GM19372 (cell line): Measurements from ENCODE around the gene SLC26A4.

Experiments used
- ATAC-seq: cut with Tn5 transposase; IDR thresholded peaks from one replicate; pipeline ENCODE4 v1.9.1; 2021; ENCODE audit warnings: mild to moderate bottlenecking, low read depth, moderate library complexity; ENCODE audit not compliant: unreplicated experiment

The SLC26A4 gene

GRCh38 chr7:107658467-107658866 is 2.2 kb upstream of the SLC26A4 start:
- ATAC-seq: no peak

DNA sequence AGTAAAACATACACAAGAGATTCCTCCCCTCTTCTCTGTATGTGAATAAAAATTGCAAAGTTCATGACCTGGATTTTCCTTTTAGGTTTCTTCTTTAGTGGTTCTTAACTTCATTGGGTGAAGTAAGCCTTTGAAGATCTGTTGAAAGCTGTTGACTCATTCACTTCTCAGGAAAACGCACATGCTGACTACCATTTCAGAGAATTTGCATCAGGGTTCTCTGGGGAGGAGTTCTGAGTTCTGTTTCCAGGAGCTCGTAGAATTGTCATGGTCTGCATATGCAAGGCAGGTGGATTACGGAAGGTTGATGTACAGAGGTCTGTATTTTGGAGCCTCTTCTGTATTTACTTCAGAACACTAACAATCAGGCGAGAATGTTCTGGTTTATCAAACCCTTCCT is 962 bp upstream of the SLC26A4 start:
- ATAC-seq: no peak

- peak; percentile 66 for ATAC-seq
These were observed 645 bp downstream of the SLC26A4 start for GRCh38 chr7:107661081-107661864.

GRCh38 chr7:107661865-107662379 is 1.3 kb downstream of the SLC26A4 start:
- no peak for ATAC-seq

DNA sequence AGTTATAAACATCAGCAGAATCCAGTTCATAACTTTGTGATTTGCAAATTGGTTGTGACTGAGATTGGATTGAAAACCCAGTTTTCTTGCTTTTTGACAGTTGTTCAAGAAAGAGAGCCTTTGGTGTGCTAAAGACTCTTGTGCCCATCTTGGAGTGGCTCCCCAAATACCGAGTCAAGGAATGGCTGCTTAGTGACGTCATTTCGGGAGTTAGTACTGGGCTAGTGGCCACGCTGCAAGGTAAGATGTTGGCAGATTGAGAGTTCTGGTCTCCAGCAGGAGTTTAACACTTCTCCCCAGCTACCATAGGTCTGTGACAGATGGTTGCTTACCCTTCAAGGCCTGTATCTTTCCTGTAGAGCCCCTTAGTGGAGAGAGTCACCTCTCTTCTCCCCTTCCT is 2.6 kb downstream of the SLC26A4 start:
- ATAC-seq: no peak

DNA sequence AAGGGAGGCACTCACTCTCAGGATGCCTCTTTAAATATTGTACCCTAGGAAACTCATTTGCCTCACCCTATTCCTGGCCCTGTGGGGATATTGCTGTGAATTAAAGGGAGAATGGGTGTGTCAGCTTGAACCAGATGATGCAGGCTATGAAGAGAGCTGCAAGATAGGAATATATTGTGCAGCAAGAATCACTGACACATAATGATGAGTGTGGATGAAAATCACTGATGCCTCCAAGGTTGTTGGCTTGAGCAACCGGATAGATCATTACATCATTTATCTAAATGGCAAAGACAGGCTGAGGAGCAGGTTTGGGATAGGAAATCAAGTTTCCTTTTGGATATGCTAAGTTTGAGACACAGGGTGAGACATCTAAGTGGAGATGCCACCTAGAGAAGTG is 6.2 kb downstream of the SLC26A4 start:
- ATAC-seq: no peak

DNA sequence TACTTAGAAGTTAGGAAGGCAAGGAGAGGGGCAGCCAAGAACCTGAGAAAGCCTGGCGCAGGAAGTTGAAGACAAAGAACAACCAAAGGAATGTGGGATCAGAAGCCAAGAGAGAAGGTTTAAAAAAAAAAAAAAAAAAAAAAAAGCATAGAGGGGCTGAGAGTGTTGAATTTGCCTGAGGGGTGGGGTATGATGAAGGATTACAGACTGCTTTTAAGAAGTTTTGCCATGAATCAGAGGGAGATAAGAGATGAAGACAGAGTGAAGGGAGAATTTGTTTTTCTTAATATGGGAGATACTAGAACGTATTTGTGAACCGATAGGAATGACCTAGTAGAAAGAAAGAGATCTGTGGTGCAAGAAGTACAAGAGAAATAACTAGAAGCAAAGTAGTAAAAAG is 6.7 kb downstream of the SLC26A4 start:
- ATAC-seq: no peak

GRCh38 chr7:107668296-107668695 is 7.7 kb downstream of the SLC26A4 start:
- ATAC-seq: no peak

DNA sequence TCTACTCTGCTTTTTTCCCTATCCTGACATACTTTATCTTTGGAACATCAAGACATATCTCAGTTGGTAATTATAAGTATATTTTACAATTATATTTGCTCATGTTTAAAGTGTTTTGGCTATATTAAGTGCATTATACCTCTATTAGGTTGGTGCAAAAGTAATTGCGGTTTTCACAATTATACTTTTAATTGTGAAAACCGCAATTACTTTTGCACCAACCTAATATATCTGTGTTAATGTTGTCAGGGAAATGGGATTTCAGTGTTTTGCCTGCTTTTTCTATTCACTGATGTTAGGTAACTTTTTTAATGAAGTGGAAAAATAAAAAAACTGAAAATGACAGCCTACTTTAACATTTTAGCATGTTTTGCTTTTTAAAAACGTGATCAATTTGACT is 11.6 kb downstream of the SLC26A4 start:
- ATAC-seq: no peak

DNA sequence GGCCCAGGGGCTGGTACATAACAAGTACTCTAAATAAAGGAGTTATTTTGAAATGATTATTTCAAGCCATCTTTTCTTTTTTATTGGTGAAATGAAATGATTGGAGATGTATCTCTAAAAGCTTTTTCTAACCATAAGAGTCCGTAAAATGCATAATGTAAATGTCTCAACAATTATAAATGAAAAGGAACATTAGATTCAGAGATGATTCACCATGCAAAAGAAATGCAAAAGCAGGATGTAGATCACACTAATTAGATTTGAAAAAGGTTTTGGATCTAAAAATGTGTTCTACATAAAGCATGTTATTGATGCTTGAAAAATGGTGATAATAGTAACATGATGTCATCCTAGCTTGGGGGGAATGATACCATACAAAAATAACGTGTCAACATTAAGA is 15.6 kb downstream of the SLC26A4 start:
- no peak for ATAC-seq

- no peak for ATAC-seq
These were observed 17.6 kb downstream of the SLC26A4 start for GRCh38 chr7:107678110-107678753.

DNA sequence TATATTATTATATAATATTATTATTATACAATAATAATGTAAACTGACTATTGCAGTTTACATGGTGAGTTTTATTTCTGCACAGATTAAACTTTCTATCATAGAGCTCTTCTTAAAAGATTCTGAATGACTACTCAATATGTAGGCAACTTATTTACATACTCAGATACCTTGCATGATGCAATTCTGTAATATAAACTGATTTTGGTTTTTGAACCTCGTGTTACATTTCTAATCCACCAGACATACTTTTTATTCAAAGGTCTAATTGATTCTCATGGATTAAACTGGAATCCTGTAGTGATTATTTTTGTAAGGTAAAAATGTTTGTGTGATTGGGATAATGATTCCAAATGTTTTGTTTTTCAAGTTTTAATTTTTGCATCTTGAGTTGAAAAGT is 19.9 kb downstream of the SLC26A4 start:
- ATAC-seq: no peak

DNA sequence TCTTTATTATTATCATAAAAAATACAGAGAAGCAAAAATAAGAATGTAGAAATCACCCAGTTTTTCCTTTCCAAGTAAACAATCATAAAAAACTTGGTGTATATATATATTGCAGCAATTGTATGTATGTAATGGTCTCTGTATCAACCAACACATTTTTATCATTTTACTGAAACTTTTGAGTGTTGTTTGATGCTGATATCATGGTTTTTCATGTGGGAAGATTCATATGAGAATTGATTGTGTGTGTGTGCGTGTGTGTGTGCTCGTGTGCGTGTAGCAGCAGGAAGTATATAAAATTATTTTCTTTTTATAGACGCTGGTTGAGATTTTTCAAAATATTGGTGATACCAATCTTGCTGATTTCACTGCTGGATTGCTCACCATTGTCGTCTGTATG is 22.3 kb downstream of the SLC26A4 start:
- no peak for ATAC-seq

DNA sequence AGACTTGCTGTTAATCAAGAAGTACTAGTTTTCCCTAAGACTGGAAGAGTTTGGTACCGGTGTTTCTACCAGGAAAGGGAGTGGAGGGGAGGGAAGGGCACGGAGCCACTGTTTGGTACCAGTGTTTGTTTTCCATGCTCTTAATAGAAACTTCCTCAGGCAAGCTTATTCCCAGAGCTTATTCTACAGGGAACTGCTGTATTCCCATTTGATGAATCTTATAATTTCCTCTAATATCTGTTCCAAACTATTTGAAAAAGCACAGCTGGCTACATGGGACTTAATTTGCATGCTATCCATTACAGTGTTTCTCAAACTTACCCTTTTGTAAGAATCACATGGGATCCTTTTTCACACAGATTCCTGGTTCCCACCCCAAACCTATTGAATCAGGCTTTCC is 23.7 kb downstream of the SLC26A4 start:
- ATAC-seq: no peak

DNA sequence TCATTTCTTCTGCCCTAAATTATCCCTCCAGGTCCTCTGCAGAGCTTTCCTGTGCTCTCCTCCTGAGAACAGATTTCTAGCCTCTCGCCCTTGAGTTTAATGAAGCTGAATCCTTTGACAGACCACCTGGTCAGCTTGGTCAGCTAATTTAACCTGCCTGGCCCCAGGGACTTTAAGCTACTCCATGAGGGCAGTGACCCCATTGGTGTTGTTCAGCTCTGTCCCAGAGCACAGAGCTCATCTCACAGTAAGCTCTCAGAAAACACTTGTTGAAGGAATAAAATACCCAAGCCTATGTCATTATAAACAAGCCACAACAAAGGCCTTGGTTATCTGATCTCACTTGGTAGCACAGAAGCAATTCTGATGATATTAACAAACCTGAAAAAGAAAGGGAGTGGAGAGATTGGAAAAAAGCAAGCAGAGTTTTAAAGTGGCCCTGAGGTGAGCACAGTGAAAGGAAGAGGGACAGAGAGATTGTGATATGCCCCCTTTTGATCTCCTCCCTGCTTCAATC is 24.4 kb downstream of the SLC26A4 start:
- ATAC-seq: no peak

DNA sequence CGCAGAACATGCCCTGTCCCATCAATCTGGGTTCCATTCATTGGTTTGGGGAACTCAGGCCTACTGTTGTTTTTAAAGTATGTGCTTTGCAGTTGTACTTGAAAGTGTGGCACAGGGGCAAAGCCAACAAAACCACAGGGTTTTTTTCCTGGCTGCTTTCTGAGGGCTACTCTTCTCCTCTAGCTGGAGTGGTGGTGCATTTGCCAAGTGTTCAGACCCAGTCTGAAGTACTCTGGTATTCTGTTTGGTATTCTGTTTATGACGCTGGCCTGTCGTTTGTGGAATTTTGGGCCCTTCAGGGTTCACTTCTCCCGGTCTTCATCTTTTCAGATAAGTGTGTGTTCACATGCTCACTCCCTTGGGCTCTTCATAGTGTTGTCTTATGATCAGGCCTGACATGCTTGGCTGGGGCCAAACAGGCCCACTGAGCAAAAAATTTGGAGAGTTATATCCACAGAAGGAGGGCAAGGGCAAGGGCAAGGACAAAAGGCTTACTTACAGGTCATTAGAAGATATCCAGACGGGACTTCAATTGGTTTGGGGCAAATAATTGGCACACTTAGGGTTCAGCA is 26.3 kb downstream of the SLC26A4 start:
- no peak for ATAC-seq

DNA sequence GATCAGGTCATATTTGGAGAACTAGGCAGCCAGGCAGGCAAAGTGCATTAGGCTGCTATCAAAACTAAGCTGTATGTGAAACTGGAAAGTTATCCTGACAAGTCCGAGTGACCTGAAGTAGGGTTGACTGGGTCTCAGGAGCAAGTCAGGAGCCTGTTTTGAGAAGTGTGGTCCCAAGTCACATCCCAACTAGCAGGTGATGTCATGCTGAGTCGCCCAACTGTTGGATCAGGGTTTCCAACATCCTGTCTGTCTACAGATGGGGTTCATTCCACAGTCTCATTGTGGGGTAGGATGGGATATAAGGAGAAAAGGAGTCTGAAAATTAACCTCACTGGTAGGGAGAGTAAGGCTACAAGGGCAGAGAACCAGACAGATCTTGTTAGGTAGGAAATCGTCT is 27.0 kb downstream of the SLC26A4 start:
- ATAC-seq: no peak

DNA sequence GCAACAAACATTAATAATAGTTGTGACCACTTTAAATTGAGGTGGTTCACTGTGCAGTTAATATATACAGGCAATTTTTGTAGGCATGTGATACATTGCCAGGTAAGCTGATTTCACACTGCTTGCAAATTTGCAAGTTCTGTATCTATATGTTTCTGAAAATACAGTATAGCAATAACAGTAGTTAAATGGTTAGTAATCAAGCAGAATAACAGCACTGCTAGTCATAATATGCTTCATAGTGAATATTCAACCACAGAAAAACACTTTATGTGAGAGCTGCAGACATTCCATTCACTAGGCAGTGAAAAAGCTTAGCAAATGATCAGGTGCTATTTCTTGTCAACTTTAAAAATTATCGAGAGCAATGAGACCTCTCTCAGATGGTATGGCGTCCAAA is 28.9 kb downstream of the SLC26A4 start:
- no peak for ATAC-seq

DNA sequence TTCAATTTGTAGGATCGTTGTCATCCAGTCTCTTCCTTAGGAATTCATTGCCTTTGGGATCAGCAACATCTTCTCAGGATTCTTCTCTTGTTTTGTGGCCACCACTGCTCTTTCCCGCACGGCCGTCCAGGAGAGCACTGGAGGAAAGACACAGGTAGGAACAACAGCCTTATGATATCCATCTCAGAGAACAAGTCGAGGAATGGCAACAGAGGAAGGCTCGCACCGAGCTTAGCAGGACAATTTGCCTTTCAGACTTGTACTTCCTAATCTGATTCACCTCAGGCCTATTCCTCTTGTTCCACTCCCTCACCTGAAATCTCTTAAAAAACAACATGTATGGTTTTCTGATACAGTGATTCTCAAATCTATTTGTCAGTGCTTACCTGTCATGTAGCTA is 29.5 kb downstream of the SLC26A4 start:
- no peak for ATAC-seq

DNA sequence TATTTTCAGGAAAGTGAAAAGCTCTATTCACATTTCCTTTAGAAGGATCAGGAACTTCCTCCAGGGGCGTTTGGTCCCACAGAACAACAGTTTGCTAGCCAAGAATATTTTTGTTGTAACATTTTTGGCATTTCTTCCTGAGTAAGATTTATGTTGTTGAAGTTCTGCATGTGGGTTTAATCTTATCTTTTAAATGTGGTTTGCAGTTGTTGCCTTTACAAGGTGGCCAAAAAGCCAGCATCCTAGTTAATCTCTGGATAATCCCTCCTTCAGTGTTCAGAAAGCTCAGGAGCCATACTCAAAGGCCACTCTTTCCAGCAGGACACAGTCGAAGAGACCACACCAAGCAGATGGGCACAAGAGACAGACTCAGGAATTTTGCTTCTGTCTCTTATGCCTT is 30.0 kb downstream of the SLC26A4 start:
- ATAC-seq: no peak

- ATAC-seq: no peak
These were observed 31.1 kb downstream of the SLC26A4 start for GRCh38 chr7:107691716-107692115.

DNA sequence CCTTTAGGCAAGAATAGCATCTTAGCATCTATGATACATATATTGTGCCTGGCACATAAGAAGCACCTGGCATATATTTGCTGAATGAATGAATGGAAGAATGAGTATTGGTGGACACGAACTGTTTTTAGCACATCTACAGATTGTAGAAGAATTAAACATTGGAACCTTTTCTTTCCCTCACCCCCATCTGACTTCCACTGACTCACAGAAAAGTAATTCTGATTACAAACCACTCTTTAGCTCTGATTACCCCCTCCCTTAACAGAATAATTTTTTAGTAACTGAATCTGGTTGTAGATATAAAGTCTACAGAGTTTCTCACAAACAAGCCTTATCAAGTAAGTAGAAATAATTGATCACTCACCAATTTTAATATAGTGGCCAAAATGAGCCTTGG is 31.9 kb downstream of the SLC26A4 start:
- ATAC-seq: no peak
